ENCODE measurements around the gene FNDC8.

FNDC8 gene

GRCh38 chr17:35130392-35130791 is 9.0 kb downstream of the FNDC8 start:
- no peak overlapping the region for H3K4me3 ChIP-seq (replicated peaks; ENCODE audit: low read depth, low read length)
- no peak for TF ChIP-seq CTCF (IDR thresholded peaks at IDR 0.05; ENCODE audit: low read length, missing control alignments)
- DNase-seq (ENCODE audit: low read depth), result no peak

GRCh38 chr17:35132099-35132498 is 10.7 kb downstream of the FNDC8 start:
- TF ChIP-seq CTCF (IDR thresholded peaks at IDR 0.05; ENCODE audit: low read length, missing control alignments), result no peak
- no peak for DNase-seq (ENCODE audit: low read depth)
- H3K4me3 ChIP-seq (replicated peaks; ENCODE audit: low read depth, low read length), result no peak overlapping the region

GRCh38 chr17:35132816-35133550 is 11.6 kb downstream of the FNDC8 start:
- no peak for TF ChIP-seq CTCF (IDR thresholded peaks at IDR 0.05; ENCODE audit: low read length, missing control alignments)
- no peak overlapping the region for H3K4me3 ChIP-seq (replicated peaks; ENCODE audit: low read depth, low read length)
- DNase-seq (ENCODE audit: low read depth), result no peak

- no peak for DNase-seq (ENCODE audit: low read depth)
- no peak overlapping the region for H3K4me3 ChIP-seq (replicated peaks; ENCODE audit: low read depth, low read length)
- no peak for TF ChIP-seq CTCF (IDR thresholded peaks at IDR 0.05; ENCODE audit: low read length, missing control alignments)
These were observed 13.9 kb downstream of the FNDC8 start for GRCh38 chr17:35135322-35135721.

GRCh38 chr17:35138218-35138617 is 16.8 kb downstream of the FNDC8 start:
- DNase-seq (ENCODE audit: low read depth), result no peak
- TF ChIP-seq CTCF (IDR thresholded peaks at IDR 0.05; ENCODE audit: low read length, missing control alignments), result no peak
- H3K4me3 ChIP-seq (replicated peaks; ENCODE audit: low read depth, low read length), result no peak overlapping the region

- peak; percentile 85 for DNase-seq (ENCODE audit: low read depth)
- peak within 1 kb of the TSS; percentile 93 for H3K4me3 ChIP-seq (replicated peaks; ENCODE audit: low read depth, low read length)
- TF ChIP-seq CTCF (IDR thresholded peaks at IDR 0.05; ENCODE audit: low read length, missing control alignments), result peak; percentile 83
These were observed 20.5 kb downstream of the FNDC8 start, which contains the start of gene NLE1 for GRCh38 chr17:35141681-35142466. Gene NLE1 (minus strand): TSS chr17:35142303. CDS start chr17:35142275, 28 bp downstream.
